HL-60/S4 treated with phorbol 12-myristate 13-acetate at 8.2 ng/mL for 4 days and 3 days (cell line): ENCODE measurements around the gene MYO5B.

Experiments used
- in situ Hi-C: fragments of 300-500 bp; cut with MboI; formaldehyde crosslinking; loops from 2 replicates; pipeline ENCODE4 v1.15.0; 2022; ENCODE audit warnings: low sequenced_read_pairs

The MYO5B gene

GRCh38 chr18:49976795-49977560 is 218.0 kb downstream of the MYO5B start:
- in situ Hi-C loops = no loop called here

- in situ Hi-C loops = no loop called here
These were observed 218.9 kb downstream of the MYO5B start for GRCh38 chr18:49976001-49976400.

GRCh38 chr18:49974079-49974478 is 220.9 kb downstream of the MYO5B start:
- in situ Hi-C loops = no loop called here

GRCh38 chr18:49973592-49973991 is 221.4 kb downstream of the MYO5B start:
- in situ Hi-C loops = no loop called here

- in situ Hi-C loops = no loop called here
These were observed 222.4 kb downstream of the MYO5B start for GRCh38 chr18:49972535-49972934.

- in situ Hi-C loops = no loop called here
These were observed 223.5 kb downstream of the MYO5B start for GRCh38 chr18:49971462-49971861.

GRCh38 chr18:49970319-49970718 is 224.6 kb downstream of the MYO5B start:
- in situ Hi-C loops = no loop called here

- in situ Hi-C loops = no loop called here
These were observed 226.2 kb downstream of the MYO5B start for GRCh38 chr18:49968644-49969309.

- in situ Hi-C loops = no loop called here
These were observed 227.2 kb downstream of the MYO5B start for GRCh38 chr18:49967636-49968313.

- in situ Hi-C loops = no loop called here
These were observed 227.8 kb downstream of the MYO5B start for GRCh38 chr18:49967171-49967570.

GRCh38 chr18:49966090-49966489 is 228.9 kb downstream of the MYO5B start:
- in situ Hi-C loops = no loop called here

GRCh38 chr18:49963217-49963616 is 231.7 kb downstream of the MYO5B start:
- in situ Hi-C loops = no loop called here

- in situ Hi-C loops = no loop called here
These were observed 233.7 kb downstream of the MYO5B start for GRCh38 chr18:49961271-49961670.

- in situ Hi-C loops = no loop called here
These were observed 234.6 kb downstream of the MYO5B start for GRCh38 chr18:49960376-49960775.

GRCh38 chr18:49959176-49959575 is 235.8 kb downstream of the MYO5B start:
- in situ Hi-C loops = no loop called here

- in situ Hi-C loops = no loop called here
These were observed 239.7 kb downstream of the MYO5B start for GRCh38 chr18:49955263-49955662.

- in situ Hi-C loops = no loop called here
These were observed 241.6 kb downstream of the MYO5B start for GRCh38 chr18:49953391-49953790.

- in situ Hi-C loops = no loop called here
These were observed 245.0 kb downstream of the MYO5B start for GRCh38 chr18:49949951-49950395.

GRCh38 chr18:49948975-49949374 is 246.0 kb downstream of the MYO5B start:
- in situ Hi-C loops = no loop called here

- in situ Hi-C loops = no loop called here
These were observed 250.3 kb downstream of the MYO5B start for GRCh38 chr18:49944663-49945062.

GRCh38 chr18:49936821-49937220 is 258.1 kb downstream of the MYO5B start:
- in situ Hi-C loops = no loop called here

GRCh38 chr18:49935215-49935614 is 259.7 kb downstream of the MYO5B start:
- in situ Hi-C loops = no loop called here
